Mesodermal cell (in vitro differentiated cells): ENCODE results near the gene EFCC1.

Source experiments
- H3K27ac ChIP-seq: 2 replicates; pipeline ENCODE4 v1.7.0; 2013; ENCODE audit warnings: mild to moderate bottlenecking, low read depth, low read length, moderate library complexity; ENCODE audit not compliant: severe bottlenecking
- H3K36me3 ChIP-seq: 2 replicates; pipeline ENCODE4 v1.7.1; 2013; ENCODE audit warnings: mild to moderate bottlenecking, low read length, moderate library complexity; ENCODE audit not compliant: control insufficient read depth, insufficient read depth
- H3K4me1 ChIP-seq: one replicate; pipeline ENCODE4 v1.7.1; 2013; ENCODE audit warnings: mild to moderate bottlenecking, low read length; ENCODE audit not compliant: insufficient read depth, control insufficient read depth, poor library complexity, severe bottlenecking
- H3K4me3 ChIP-seq: 2 replicates; pipeline ENCODE4 v1.7.0; 2013; ENCODE audit warnings: low read length, control low read depth, mild to moderate bottlenecking; ENCODE audit not compliant: insufficient read depth, poor library complexity, severe bottlenecking; ENCODE audit errors: extremely low read depth
- H3K9me3 ChIP-seq: 2 replicates; pipeline ENCODE4 v1.7.1; 2013; ENCODE audit warnings: mild to moderate bottlenecking, low read length, moderate library complexity; ENCODE audit not compliant: control insufficient read depth
- WGBS, 2 experiments: methylation state at CpG; one replicate each; pipeline ENCODE4 v1.1.5; 2013; ENCODE audit warnings: missing lambda C conversion rate in 2 of 2; ENCODE audit not compliant: insufficient coverage in 2 of 2; 5-methylcytosine and 5-hydroxymethylcytosine counted together

Gene EFCC1

DNA sequence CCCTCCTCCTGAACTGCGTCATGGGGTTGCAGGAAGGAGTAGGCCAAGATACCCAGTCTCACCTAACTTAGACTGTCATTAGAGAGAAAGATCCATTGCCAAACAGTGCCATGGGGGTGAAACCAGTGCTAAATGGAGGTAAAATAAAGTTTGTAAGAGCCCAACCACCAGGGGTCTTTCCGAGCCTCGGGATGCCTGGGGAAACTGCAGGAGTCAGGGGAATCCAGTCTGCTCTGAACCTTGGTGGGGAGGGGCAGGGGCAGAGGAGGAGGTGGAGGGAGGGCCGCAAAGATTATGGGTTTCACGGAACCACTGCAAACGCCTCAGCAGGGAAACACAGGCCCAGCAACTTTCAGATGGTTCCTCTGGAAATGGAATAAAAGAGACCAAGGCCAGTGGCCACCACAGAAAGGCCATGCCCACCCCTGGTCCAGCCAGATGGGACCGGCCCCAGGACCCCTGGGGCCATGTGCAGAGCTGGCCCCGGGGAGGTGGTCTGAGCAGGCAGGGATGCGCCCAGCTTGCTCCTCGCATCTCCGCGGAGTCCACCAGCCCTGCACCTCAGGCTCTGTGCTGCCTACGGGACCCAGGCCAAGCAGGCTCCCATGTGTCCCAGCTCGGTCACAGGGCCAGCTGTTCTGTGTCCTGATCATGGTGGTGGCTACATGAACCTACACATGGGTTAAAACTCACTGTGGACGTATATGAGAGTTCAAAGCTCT, 39.6 kb downstream of the EFCC1 start:
- Histone ChIP-seq H3K4me1 (no peaks in the 10 kb centered on the region), H3K36me3 (no peaks in the 10 kb centered on the region), H3K4me3 (no peak overlapping the region), H3K27ac (no peak overlapping the region), H3K9me3 (peaks cover 3% of the 10 kb centered on the region)
- WGBS, 2 experiments: 84 to 89% methylated on average over 13 of the region's 15 CpGs

GRCh38 chr3:129045675-129046036, 44.6 kb downstream of the EFCC1 start:
- Histone ChIP-seq H3K9me3 (peaks cover 3% of the 10 kb centered on the region), H3K27ac (no peak overlapping the region), H3K4me1 (no peaks in the 10 kb centered on the region), H3K4me3 (no peak overlapping the region), H3K36me3 (no peaks in the 10 kb centered on the region)
- WGBS, 2 experiments: 84 to 85% methylated on average over 28 to 43 of the region's 43 CpGs

GRCh38 chr3:129046037-129046731, 45.1 kb downstream of the EFCC1 start:
- Histone ChIP-seq H3K36me3 (no peaks in the 10 kb centered on the region), H3K9me3 (peaks cover 3% of the 10 kb centered on the region), H3K4me3 (no peak overlapping the region), H3K27ac (no peak overlapping the region), H3K4me1 (no peaks in the 10 kb centered on the region)
- WGBS, 2 experiments: 93 to 96% methylated on average over 66 to 67 of the region's 67 CpGs

DNA sequence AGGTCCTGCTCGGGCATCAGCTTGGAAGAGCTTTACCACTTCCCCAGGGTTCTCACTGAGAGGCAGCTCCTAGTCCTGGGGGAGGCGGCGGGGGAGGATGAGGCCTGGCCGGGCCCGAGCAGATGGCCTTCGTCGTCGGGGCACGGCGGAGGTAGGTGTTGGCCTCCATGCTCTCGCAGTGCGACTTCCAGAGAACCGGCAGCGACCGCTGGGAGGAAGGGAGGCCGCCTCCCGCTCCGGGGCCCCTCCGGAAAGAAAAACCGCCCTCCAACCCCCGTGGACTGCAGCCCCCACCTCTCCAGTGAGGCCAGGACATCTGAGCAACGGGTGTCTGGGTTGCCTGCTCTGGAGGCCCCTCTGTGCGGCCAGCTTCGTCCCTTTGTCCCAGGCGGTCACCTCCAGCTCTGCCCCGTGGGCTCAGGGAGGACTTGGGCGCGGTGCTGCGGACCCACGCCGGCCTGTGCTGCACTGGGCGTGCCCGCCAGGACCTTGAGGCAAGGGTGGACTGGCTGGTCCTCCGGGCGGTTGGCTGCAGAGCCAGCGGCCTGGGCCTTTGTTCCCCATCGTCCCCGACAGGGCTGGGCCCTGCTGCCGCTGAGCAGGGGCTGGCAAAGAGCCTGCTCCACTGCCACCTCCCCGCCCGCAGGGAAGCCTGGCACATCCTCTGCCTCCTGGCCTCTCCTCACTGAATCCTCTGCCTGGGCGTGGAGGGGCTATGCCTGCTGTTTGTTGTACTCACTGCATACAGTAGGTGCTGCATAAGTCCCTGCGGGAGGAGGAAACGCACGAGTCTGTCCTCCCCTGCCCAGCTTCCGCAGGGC, 45.8 kb downstream of the EFCC1 start:
- no peaks in the 10 kb centered on the region for H3K4me1 ChIP-seq
- H3K9me3 ChIP-seq: peaks cover 3% of the 10 kb centered on the region
- no peaks in the 10 kb centered on the region for H3K36me3 ChIP-seq
- no peak overlapping the region for H3K4me3 ChIP-seq
- H3K27ac ChIP-seq: no peak overlapping the region
- 94% methylated on average over 36 to 45 of the region's 46 CpGs for WGBS, 2 experiments

GRCh38 chr3:129047553-129047839, 46.4 kb downstream of the EFCC1 start:
- no peaks in the 10 kb centered on the region for H3K9me3 ChIP-seq
- no peak overlapping the region for H3K27ac ChIP-seq
- no peaks in the 10 kb centered on the region for H3K36me3 ChIP-seq
- 90 to 98% methylated on average over 5 to 6 of the region's 6 CpGs for WGBS, 2 experiments
- no peaks in the 10 kb centered on the region for H3K4me1 ChIP-seq
- H3K4me3 ChIP-seq: no peak overlapping the region

DNA sequence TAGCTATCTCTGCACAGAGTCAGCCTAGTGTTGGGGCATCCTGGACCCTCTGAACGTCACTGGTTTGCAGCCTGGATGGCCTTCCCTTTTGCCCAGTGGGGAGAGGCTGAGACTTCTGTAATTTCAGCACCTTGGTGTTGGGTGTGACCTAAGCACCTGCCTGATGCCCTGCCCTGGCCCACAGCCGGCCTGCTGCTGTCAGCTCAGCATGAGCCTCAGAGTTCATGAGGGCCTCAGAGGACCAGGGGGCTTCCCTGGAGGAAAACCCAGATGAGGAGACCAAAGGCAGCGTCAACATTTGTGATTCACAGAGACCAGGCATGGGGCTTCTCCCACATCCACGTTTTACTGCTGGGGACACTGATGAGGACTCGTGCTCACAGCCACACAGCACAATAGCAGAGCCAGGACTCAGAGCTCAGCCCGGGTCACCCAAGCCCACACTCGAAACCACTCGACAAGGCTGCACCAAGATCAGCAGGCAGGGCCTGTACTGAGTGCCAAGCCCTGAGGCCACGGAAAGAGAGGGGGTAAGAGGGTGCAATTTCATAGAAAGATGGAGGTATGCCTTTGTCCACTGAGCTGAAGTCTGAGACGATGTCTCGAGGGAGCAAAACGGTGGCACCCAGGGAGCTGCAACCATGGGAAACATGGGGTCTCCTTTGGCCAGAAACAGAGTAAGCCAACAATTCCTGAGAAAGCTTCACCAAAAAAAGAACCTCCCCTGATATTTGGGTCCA, 49.6 kb downstream of the EFCC1 start:
- no peaks in the 10 kb centered on the region for H3K9me3 ChIP-seq
- no peaks in the 10 kb centered on the region for H3K36me3 ChIP-seq
- no peaks in the 10 kb centered on the region for H3K4me1 ChIP-seq
- H3K4me3 ChIP-seq: no peak overlapping the region
- H3K27ac ChIP-seq: no peak overlapping the region
- WGBS, 2 experiments: 85 to 89% methylated on average over 12 of the region's 12 CpGs

DNA sequence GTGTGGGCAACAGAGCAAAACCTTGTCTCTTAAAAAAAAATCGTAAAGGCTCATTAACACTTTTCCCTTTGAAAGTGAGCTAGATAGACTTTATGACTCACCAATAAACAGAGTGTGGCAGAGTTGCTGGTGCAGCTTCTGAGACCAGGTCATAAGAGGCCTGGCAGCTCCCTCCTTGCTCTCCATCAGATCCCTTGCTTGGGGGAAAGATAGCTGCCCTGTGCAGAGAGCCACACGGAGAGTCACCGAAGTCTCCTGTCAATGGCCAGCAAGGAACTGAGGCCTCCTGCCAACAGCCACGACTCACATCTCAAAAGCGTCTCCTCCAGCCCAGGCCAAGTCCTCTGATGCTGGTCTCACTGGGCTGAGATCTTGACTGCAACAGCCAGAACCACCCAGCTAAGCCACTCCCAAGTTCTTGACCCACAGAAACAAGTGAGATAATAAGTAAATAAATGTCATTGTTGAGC, 50.8 kb downstream of the EFCC1 start:
- H3K9me3 ChIP-seq: no peaks in the 10 kb centered on the region
- no peaks in the 10 kb centered on the region for H3K36me3 ChIP-seq
- H3K4me3 ChIP-seq: no peak overlapping the region
- WGBS, 2 experiments: 61 to 96% methylated on average over 2 to 3 of the region's 5 CpGs
- no peaks in the 10 kb centered on the region for H3K4me1 ChIP-seq
- no peak overlapping the region for H3K27ac ChIP-seq

- Histone ChIP-seq H3K4me3 (no peak overlapping the region), H3K9me3 (no peaks in the 10 kb centered on the region), H3K27ac (no peak overlapping the region), H3K4me1 (no peaks in the 10 kb centered on the region), H3K36me3 (no peaks in the 10 kb centered on the region)
- WGBS, 2 experiments: 88 to 96% methylated on average over 5 of the region's 6 CpGs
Observed at GRCh38 chr3:129052675-129053074, 51.6 kb downstream of the EFCC1 start.

DNA sequence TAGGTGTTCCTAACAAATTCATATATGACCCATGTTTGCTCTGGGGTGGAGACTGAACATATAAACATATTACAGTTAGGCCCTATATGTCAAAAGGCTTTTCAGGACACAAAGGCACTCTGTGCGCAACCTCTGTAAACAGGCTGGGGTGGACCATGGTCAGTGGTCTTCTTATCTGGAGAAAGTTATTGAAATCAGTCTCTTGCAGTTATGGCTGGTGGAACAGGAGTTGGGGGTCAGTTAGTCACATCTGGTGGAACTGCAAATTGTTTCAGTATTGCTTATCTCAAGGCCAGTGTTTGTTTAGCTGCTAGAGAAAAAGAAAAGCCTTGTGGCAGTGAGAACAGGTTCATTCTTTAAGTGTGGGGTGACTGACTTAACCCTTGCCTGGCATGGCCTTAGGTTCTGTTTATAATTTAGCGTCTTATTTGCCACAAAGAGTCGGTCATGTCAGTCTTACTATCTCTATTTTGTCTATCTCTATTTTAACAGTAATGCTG, 53.6 kb downstream of the EFCC1 start:
- Histone ChIP-seq H3K9me3 (no peaks in the 10 kb centered on the region), H3K36me3 (no peaks in the 10 kb centered on the region), H3K27ac (no peak overlapping the region), H3K4me1 (no peaks in the 10 kb centered on the region), H3K4me3 (no peak overlapping the region)
- 100% methylated on average over 1 of the region's 3 CpGs for WGBS, 2 experiments

GRCh38 chr3:129056451-129057173, 55.5 kb downstream of the EFCC1 start:
- no peak overlapping the region for H3K27ac ChIP-seq
- no peaks in the 10 kb centered on the region for H3K36me3 ChIP-seq
- 78 to 83% methylated on average over 9 of the region's 9 CpGs for WGBS, 2 experiments
- no peaks in the 10 kb centered on the region for H3K9me3 ChIP-seq
- no peaks in the 10 kb centered on the region for H3K4me1 ChIP-seq
- H3K4me3 ChIP-seq: no peak overlapping the region
